Measurements from ENCODE around the gene DNM3.
A peak's percentile ranks its signal among the peaks of the same experiment; 100 is the strongest.
"Not testable (repeated sequence)": the region's sequence is repeated elsewhere in the genome, so short reads cannot be mapped to it uniquely, and the experiment has no call there.

The DNM3 gene

GRCh38 chr1:172054172-172054571, 212.9 kb downstream of the DNM3 start:
- DNase-seq = peak in 1 of 2 experiments; percentile 26

GRCh38 chr1:172055816-172056419, 214.6 kb downstream of the DNM3 start:
- DNase-seq = not testable (repeated sequence)

DNA sequence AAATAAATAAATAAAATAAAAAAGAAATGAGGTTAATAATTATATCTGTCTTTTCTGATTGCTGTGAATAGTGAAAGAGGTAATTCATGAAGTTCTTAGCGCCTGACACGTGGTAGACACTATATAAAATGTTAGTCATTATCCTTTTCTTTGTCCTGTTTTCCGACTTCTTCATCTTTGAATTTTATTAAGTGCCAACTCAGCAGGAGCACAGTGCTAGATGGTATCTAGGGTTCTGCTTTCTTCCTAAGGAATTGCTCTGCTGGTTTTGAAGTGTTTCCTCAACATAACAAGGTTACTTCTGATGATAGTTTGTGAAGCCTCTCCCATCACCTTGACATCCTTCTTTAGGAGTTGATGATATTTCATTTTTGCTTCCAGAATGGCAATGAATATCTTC, 227.0 kb downstream of the DNM3 start:
- DNase-seq = no peak

- no peak for DNase-seq
Observed at GRCh38 chr1:172069051-172069450, 227.8 kb downstream of the DNM3 start.

GRCh38 chr1:172069534-172069933, 228.2 kb downstream of the DNM3 start:
- DNase-seq = no peak

DNA sequence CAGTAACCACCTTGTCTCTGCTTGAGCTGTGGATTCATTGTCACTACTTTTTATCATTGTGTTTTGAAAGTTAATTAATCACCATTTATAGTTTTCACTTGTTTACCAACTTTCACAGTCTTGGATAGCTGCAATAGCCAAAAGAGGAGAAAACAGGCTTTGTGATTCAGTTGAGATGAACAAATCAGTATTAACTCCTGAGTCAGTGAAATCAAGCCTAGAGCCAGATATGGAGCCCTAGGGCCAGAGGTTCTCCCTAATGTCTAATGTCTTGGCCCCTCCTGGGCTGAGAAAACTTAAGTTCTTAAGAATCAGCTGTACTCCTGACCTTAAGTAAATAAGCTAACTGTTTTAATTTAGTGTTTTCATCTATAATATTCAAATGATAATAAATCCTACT, 228.8 kb downstream of the DNM3 start:
- no peak for DNase-seq

DNA sequence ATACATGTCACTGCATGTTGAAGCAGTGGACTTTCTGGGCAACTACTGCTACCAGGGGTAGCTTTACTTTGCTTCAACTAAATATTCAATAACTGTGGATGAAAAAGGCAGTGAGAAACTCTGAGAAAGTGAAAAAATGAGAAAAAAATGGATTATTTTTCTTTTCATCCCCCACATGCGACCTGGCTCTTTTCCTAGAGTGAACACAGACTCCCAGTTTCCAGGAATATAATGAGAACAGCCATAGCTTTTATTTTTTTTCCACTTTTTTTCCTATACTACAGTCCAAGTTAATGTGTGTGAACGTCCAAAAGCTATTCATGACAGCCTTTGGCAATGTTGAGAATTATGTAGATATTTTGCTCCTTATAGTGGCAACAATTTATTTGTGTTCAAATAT, 230.4 kb downstream of the DNM3 start:
- no peak for DNase-seq

DNA sequence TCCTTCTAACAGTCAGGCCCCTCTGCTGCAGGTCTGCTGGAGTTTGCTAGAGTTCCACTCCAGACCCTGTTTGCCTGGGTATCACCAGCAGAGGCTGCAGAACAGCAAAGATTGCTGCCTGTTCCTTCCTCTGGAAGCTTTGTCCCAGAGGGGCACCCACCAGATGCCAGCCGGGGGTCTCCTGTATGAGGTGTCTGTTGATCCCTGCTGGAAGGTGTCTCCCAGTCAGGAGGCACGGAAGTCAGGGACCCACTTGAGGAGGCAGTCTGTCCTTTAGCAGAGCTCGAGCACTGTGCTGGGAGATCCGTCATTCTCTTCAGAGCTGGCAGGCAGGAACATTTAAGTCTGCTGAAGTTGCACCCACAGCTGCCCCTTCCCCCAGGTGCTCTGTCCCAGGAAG, 238.6 kb downstream of the DNM3 start:
- not testable (repeated sequence) for DNase-seq

DNA sequence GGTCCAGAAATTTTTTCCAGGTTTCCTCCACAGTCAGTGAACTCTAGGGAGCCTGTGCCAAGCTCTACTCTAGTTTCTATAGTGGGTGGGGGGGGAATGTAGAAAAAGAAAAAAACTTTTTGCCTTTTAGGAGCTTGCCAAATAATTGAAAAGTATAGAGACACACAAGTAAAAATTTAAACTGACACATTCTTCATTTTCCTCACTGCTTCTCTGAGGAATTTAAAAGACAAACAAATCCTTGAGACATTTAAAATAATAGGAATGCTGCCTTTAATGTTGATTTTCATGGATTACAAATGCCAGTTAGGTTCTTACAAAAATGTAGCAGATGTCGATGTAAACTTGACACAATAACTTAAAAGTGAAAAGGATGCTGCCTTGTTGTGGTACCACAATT, 241.9 kb downstream of the DNM3 start:
- no peak for DNase-seq

GRCh38 chr1:172084876-172085275, 243.6 kb downstream of the DNM3 start:
- no peak for DNase-seq

DNA sequence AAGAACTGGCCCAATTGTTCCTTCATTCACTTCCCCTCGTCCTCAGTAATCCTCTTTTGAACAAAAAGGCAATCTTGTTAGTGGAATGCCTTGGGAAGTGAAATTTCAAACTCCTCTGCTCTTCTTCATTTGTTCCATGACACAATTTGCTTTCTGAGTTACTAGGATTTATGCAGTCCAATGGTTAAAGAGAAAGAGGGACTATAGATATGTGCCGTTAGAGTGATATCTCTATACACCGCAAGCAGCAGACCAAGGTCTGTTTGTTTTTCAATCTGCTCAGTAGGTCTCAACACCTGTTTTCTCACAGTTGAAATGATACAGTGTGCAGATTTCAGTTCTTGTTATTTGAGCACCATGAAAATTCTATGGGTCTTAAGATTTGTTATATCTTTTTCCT, 244.0 kb downstream of the DNM3 start:
- DNase-seq = no peak

DNA sequence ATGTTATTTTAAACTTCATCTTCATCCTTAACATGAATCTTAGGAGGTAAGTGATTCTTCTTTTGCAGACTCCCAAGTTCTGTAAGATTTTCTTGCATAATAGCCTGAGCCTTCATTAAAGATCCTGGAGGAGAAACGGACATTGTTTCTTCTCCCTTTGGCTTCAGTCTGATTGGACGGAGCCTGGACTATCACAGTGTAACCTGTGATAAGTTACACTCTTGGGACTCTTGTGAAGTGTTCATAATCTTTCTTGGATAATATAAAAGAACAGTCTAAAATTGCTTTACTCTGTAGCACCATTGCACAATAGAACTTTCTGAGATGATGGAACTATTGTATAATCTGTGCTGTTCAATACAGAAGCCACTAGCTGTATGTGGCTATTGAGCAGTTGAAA, 244.8 kb downstream of the DNM3 start:
- DNase-seq = no peak

DNA sequence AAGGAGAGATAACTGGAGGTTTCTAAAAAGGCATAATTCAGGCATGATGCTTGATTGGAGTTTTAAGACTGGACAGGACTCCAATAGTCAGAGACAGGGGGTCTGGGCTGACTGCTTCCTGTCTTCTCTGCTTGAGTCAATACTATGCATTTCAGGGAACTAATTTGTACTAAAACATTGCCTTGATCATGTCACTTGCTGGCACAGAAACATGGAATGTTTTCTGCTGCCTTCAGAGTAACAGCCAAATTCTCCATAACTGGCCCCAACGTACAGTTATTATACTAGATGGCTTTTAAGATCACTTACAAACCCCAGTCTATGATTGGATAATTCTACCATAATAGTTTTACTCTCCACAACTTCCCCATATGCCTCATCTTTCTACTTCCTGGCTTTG, 247.0 kb downstream of the DNM3 start:
- DNase-seq = no peak

DNA sequence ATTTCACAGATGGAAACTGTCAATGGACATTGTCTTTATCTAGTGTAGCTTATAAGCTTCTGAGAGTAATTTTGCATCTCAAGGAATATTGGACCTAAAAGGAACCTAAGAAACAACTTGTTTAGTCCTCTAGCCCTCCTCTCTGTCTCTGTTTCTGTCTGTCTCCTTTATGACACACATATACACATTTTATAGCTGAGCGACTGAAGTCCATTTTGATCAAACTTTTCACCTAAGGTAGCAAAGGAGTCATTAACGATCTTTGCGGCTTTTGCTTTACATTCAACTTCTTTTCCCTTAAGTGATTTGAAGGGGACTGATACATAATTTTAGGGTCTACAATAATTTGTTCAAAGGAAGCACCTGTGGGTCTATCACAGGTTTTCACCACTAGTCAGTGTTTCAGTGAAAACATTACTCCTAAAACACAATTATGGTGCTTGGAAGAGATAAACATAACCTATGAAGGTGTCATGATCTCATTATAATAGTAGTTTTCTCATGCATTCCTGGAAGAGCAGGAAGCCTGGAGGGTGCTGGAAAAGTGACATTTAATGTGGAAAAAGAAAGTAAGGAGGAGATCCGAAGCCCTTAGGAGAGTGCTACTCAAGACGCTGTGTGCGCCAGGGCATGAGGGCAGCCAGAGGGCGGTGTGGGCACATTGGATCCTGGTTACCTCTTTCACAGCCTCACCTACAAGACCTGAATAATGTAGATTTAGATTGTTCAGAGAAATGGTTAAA, 248.6 kb downstream of the DNM3 start:
- DNase-seq = peak; percentile 19 to 80

DNA sequence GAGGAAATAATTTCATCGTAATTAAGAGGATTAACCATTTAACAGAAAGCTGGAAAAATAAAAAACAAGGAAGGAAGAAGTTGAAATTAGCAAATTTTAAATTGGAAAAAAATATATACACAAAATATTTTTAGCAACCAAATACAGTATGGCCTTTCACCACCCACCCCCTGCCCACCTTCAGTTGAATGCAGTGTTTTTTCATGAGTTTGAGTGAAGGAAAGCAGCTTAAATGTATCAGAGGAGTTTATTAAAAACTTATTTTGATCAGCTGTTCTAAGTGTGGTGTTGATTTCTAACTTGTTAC, 249.2 kb downstream of the DNM3 start:
- no peak for DNase-seq

DNA sequence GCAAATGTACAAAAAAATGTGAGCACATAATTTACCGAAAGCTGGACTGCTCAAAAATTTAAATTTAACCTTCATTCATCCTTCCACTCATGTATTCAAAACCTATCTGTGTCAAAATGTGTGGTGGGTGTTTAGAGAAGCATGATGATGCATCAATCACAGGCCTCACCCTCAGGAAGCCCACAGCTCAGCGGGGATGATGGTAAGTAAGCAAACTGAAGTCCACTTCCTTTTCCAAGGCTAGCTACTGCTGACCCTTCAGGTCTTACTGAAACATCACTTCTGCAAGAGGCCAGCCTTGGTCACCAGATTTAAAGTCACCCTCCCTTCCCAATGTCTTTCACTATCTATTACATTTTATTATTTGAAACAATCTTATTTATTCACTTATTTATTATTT, 254.5 kb downstream of the DNM3 start:
- no peak for DNase-seq

DNA sequence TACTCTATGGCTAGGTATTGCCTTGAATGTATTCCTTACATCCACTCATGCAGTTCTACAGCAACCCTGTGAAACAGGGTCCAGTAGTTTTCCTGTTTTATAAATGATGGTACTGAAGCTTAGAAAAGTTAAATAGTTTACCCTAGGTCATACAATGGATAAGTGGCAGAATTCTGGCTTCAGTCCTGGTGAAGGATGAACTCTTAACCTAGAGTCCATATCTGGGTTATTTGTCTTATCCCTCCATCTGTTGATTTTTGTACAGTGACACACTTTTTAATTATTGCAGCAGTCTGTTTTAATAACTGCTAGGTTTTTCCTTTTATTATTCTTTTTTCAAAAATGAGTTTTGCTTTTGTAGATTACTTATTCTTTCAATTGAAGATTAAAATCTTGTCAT, 263.9 kb downstream of the DNM3 start:
- DNase-seq = no peak

DNA sequence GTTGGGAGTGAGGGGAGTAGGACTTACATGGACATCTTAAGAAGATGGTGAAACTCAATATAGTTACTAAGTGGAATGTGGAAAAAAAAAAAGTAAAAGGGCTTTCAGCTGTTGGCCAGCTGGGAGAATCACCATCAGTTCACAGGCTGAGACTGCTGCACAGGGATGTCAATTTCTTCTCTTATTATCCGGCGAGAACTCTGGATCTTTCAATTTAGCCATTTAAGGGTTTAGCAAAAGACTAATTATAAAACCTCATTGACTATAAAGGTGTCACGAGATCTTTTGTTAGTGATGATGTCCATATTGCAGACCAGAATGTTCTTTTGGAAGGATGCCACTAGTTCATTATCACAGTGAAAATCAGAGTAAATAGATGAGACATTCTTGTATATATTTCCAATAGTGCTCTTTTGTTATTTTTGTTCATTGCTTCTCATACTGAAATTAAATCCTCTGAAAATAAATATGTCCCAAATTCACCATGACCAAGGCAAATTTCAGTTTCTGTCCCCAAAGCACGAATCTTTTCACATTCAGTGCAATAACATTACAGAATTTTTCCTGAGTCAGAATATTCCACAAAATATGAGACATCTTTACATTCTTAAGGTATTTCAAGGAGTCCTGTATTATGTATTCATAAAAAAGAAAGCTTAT, 266.1 kb downstream of the DNM3 start:
- DNase-seq = no peak

DNA sequence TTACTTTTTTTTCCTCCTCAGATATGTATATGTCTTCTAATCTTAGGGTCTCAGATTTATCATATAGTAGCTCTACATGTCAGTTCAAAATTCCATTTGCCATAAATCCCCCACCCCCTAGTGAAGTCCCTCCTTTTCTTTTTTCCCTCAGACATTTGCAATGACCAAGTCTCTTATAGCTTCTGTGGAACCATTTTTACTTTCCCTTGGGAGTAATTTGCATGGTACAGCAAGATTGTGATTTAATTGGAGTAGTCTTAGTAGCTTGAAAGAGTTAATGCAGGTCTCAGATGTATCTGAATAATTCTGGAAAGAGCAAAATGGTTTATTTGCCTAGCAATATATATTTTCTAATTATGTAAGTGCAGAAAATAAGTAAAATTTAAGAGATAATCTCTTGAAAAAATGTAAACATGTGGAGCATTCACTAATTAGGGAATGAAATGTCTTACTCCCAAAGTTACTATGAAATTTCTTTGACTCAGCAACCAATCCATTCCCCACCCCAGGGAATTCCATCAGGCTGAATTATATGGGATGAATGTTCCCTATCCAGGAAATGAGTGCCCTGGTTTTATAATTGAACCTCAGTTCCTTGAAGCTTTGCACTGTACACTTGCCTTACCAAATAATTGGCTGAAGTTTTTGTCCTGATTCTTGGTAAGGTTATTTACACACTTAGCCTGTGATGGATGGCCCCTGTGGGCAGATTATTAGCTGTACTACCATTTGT, 267.0 kb downstream of the DNM3 start:
- DNase-seq = no peak

- no peak for DNase-seq
Observed at GRCh38 chr1:172109359-172109758, 268.1 kb downstream of the DNM3 start.

DNA sequence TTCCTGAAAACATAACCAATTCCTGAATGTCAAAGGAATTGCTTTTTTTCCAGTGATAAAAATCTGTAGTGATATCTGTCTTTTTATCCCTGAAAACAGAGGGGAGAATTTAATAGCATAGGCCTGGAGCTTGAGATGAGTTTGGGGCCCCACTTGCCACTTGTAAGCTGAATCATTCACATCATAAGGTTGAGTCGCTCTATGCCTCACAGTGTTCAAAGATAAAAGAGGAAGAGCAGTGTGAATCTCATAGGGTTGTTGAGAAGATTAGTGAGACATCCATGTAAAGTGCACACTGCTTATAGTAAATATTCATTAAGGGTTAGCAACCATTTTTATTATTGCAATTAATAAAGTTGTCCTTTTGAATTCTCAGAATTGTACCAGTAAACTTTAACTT, 271.3 kb downstream of the DNM3 start:
- no peak for DNase-seq

GRCh38 chr1:172117800-172118199, 276.5 kb downstream of the DNM3 start:
- no peak for DNase-seq

GRCh38 chr1:172118618-172119017, 277.3 kb downstream of the DNM3 start:
- no peak for DNase-seq

DNA sequence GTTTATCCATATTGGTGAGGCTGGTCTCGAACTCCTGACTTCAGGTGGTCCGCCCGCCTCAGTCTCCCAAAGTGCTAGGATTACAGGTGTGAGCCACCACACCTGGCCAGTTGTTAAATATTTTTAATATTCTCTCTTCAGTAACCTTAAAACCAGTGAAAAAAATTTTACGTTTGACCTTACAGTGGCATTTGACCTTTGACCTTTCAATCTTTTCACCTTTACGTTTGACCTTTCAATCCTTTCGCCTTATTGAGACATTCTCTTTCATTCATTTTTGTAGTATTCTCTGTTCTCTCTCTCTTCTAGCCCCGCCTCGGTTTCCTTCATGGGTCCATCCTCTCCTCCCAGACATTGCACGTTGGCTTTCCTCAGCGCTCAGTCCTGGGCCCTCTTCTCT, 277.9 kb downstream of the DNM3 start:
- DNase-seq = no peak
